Measurements from ENCODE around the gene PRICKLE1. TPM values are rescaled to one million over a fixed set of nuclear protein-coding genes. Genes with fewer than 3 reads are reported as not detected.

The PRICKLE1 gene
- total and polyA plus RNA-seq, 9 of the 15 experiments (the other 6 are each of a cell fraction or from before 2014, with no cell fraction given), result 0.22 to 0.85 (median 0.31) TPM

DNA sequence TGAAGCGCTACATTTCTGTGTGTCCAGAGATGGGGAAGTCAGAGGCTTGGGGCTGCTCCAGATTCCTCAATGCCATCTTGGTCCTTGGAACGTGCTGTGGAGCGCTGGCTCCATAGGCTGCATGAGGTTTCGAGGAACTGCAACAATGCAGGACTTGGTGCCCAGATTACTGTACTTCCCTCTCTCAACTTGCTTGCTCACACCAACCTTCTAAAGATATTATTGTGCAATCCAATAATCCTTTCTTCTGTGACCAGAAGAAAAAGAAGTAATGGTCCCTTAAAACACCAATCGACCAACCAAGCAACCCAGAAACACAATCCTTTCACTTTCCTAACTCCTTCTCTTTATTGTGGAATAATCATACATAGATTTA is 3.7 kb downstream of the PRICKLE1 start:
- Histone ChIP-seq H3K36me3 (ENCODE audit: control insufficient read depth, insufficient read depth, low read length) (no peaks in the 10 kb centered on the region), H4K20me1 (replicated peaks; ENCODE audit: control insufficient read depth, insufficient read depth, low read length) (no peaks in the 10 kb centered on the region), H3K4me2 (ENCODE audit: insufficient read depth, low read length) (no peak overlapping the region), H3K4me3 (no peak overlapping the region), H3K9ac (ENCODE audit: insufficient read depth in 1 of 2, low read depth in 2 of 2, low read length in 2 of 2) (no peak overlapping the region), H2AFZ (ENCODE audit: low read depth, low read length) (no peak overlapping the region), H3K4me1 (replicated peaks in 1 of 2; ENCODE audit: control insufficient read depth in 2 of 2, insufficient read depth in 2 of 2, low read length in 2 of 2) (peaks cover 3 to 12% of the 10 kb centered on the region in 2 experiments; a peak in 2 of 5 replicates), H3K79me2 (ENCODE audit: control insufficient read depth, insufficient read depth, low read length) (no peaks in the 10 kb centered on the region), H3K9me3 (replicated peaks; ENCODE audit: control insufficient read depth, insufficient read depth, low read depth, low read length) (no peaks in the 10 kb centered on the region), H3K9me1 (ENCODE audit: control insufficient read depth, insufficient read depth, low read length) (no peaks in the 10 kb centered on the region), H3K27me3 (ENCODE audit: control insufficient read depth in 2 of 2, insufficient read depth in 2 of 2, low read length in 2 of 2) (peaks cover 21 to 36% of the 10 kb centered on the region in 2 experiments; a peak in 4 of 5 replicates), H3K27ac (ENCODE audit: extremely low read depth, low read depth, low read length) (no peak overlapping the region)
- CTCF ChIA-PET (ENCODE audit: low intra/inter-chr PET ratio), result no interaction called here
- in situ Hi-C loops (cut with MboI), result no loop called here
- TF ChIP-seq TAF15 (IDR thresholded peaks at IDR 0.05; ENCODE audit: low read depth, low read length) (no peak), KAT8 (IDR thresholded peaks at IDR 0.05; ENCODE audit: low read depth) (no peak), CEBPG (CRISPR knock-in tag; IDR thresholded peaks at IDR 0.05) (no peak), CEBPG (tag; conservative IDR thresholded peaks at IDR 0.05 in 1 of 2, IDR thresholded peaks at IDR 0.05 in 1 of 2) (peak in 1 of 2 experiments; percentile 69; a peak in 3 of 4 replicates), U2AF1 (optimal IDR thresholded peaks at IDR 0.05; ENCODE audit: low read depth, low read length) (no peak), CEBPB (tag; IDR thresholded peaks at IDR 0.05) (peak; percentile 83)
- intact Hi-C loops (cut with micrococcal nuclease), result no loop called here
- DNase-seq (ENCODE audit: extremely low read depth in 1 of 4, low spot score in 3 of 4), result no peak
- 0% methylated on average over 5 of the region's 5 CpGs for WGBS (ENCODE audit: insufficient coverage, low coverage, missing lambda C conversion rate)
- no peak for ATAC-seq
- no TSS peak for BruUV-seq (replicated peaks)
- FAIRE-seq, result no peak
- POLR2A ChIA-PET, result no interaction called here
